Measurements from ENCODE around the gene HCRTR1. TPM values are rescaled to one million over a fixed set of nuclear protein-coding genes. Genes with fewer than 3 reads are reported as not detected.

The HCRTR1 gene
- total RNA-seq, 5 donors from 2014 or later (not counting 1 experiment from before 2014, with no cell fraction given) = not detected

- Mint-ChIP-seq H3K4me3 (no peak overlapping the region), H3K27ac (no peak overlapping the region)
- no peaks in the 10 kb centered on the region for H3K36me3 ChIP-seq (ENCODE audit: control insufficient read depth in 2 of 2, extremely low read depth in 1 of 2, insufficient read depth in 1 of 2, low read length in 1 of 2)
Measured at GRCh38 chr1:31571340-31572295, 45.9 kb upstream of the HCRTR1 start.

GRCh38 chr1:31572323-31573104, 45.0 kb upstream of the HCRTR1 start:
- DNase-seq (no peak), ATAC-seq (replicated peaks in 1 of 4) (no peak)
- POLR2A ChIA-PET = no interaction called here
- no peaks in the 10 kb centered on the region for H3K36me3 Mint-ChIP-seq
- Histone ChIP-seq H3K27me3 (replicated peaks in 1 of 2; ENCODE audit: control insufficient read depth in 2 of 2, extremely low read depth in 1 of 2, insufficient read depth in 2 of 2, low read length in 1 of 2) (peaks cover 0 to 57% of the 10 kb centered on the region in 2 experiments), H3K36me3 (ENCODE audit: control insufficient read depth in 2 of 2, extremely low read depth in 1 of 2, insufficient read depth in 1 of 2, low read length in 1 of 2) (no peaks in the 10 kb centered on the region), H3K4me1 (ENCODE audit: control insufficient read depth in 1 of 2, extremely low read depth in 1 of 2, insufficient read depth in 2 of 2, low read length in 2 of 2) (peaks cover 0 to 6% of the 10 kb centered on the region in 2 experiments), H3K27ac (ENCODE audit: low read length) (no peak overlapping the region), H3K4me3 (ENCODE audit: control insufficient read depth in 1 of 2, extremely low read depth in 1 of 2, low read length in 1 of 2) (no peak overlapping the region), H3K9me3 (no peaks in the 10 kb centered on the region)
- H3K9me3 Mint-ChIP-seq = no peaks in the 10 kb centered on the region
- 75% methylated on average over 2 of the region's 7 CpGs for WGBS (ENCODE audit: insufficient coverage)
- H3K27ac Mint-ChIP-seq = no peak overlapping the region
- peaks cover 3 to 23% of the 10 kb centered on the region in 2 donors for H3K27me3 Mint-ChIP-seq
- CTCF ChIA-PET = no interaction called here
- peaks cover 0 to 10% (median 5%) of the 10 kb centered on the region in 3 donors for H3K4me1 Mint-ChIP-seq
- no peak overlapping the region for H3K4me3 Mint-ChIP-seq

More at GRCh38 chr1:31571340-31572295, 45.9 kb upstream of the HCRTR1 start:
- Mint-ChIP-seq H3K36me3 (no peaks in the 10 kb centered on the region), H3K27me3 (peaks cover 3 to 23% of the 10 kb centered on the region in 2 donors), H3K4me1 (peaks cover 0 to 6% (median 2%) of the 10 kb centered on the region in 3 donors), H3K9me3 (no peaks in the 10 kb centered on the region)
- POLR2A ChIA-PET = no interaction called here
- Histone ChIP-seq H3K9me3 (no peaks in the 10 kb centered on the region), H3K27me3 (replicated peaks in 1 of 2; ENCODE audit: control insufficient read depth in 2 of 2, extremely low read depth in 1 of 2, insufficient read depth in 2 of 2, low read length in 1 of 2) (peaks cover 0 to 49% of the 10 kb centered on the region in 2 experiments), H3K27ac (ENCODE audit: low read length) (no peak overlapping the region), H3K4me3 (ENCODE audit: control insufficient read depth in 1 of 2, extremely low read depth in 1 of 2, low read length in 1 of 2) (no peak overlapping the region), H3K4me1 (ENCODE audit: control insufficient read depth in 1 of 2, extremely low read depth in 1 of 2, insufficient read depth in 2 of 2, low read length in 2 of 2) (peaks cover 0 to 6% of the 10 kb centered on the region in 2 experiments)
- DNase-seq = peak in 1 of 35 experiments; percentile 0
- 64% methylated on average over 8 of the region's 14 CpGs for WGBS (ENCODE audit: insufficient coverage)
- CTCF ChIA-PET = interaction anchor here in 1 of 2 donors (0.5 kb wide), 1 partner anchor 24 kb away, joined by 4 read pairs; no protein-coding TSS in a partner anchor
- no peak for ATAC-seq (replicated peaks in 1 of 4)

DNA sequence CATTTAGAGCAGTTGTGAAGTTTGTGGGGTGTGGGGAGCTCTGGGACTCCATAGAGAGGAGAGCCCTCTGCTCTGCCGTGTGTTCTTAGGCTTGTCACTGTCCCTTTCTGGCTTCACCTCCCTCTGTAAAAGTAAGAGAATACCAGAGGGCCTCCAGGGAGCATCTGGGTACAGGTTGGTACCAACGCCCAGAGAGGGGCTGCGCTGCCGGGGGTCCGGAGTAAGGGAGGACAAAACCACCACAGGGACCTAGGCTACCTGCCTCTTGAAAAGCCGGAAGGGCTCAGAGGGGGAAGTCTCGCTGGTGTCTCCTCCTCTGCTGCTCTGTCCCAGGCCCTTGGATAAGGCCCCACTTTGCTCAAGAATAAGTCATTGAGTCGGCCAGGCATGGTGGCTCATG, 44.2 kb upstream of the HCRTR1 start:
- Mint-ChIP-seq H3K9me3 (no peaks in the 10 kb centered on the region), H3K27ac (no peak overlapping the region), H3K36me3 (no peaks in the 10 kb centered on the region), H3K27me3 (peaks cover 3 to 23% of the 10 kb centered on the region in 2 donors), H3K4me1 (peaks cover 0 to 13% (median 5%) of the 10 kb centered on the region in 3 donors), H3K4me3 (no peak overlapping the region)
- no peak for ATAC-seq (replicated peaks in 1 of 4)
- CTCF ChIA-PET = no interaction called here
- no peak for DNase-seq
- H3K27ac ChIP-seq (ENCODE audit: low read length) = no peak overlapping the region
- POLR2A ChIA-PET = no interaction called here
- no peaks in the 10 kb centered on the region for H3K9me3 ChIP-seq
- WGBS (ENCODE audit: insufficient coverage) = 84% methylated on average over 6 of the region's 8 CpGs
- peaks cover 0 to 61% of the 10 kb centered on the region in 2 experiments for H3K27me3 ChIP-seq (replicated peaks in 1 of 2; ENCODE audit: control insufficient read depth in 2 of 2, extremely low read depth in 1 of 2, insufficient read depth in 2 of 2, low read length in 1 of 2)
- H3K36me3 ChIP-seq (ENCODE audit: control insufficient read depth in 2 of 2, extremely low read depth in 1 of 2, insufficient read depth in 1 of 2, low read length in 1 of 2) = no peaks in the 10 kb centered on the region
- H3K4me1 ChIP-seq (ENCODE audit: control insufficient read depth in 1 of 2, extremely low read depth in 1 of 2, insufficient read depth in 2 of 2, low read length in 2 of 2) = peaks cover 0 to 6% of the 10 kb centered on the region in 2 experiments
- no peak overlapping the region for H3K4me3 ChIP-seq (ENCODE audit: control insufficient read depth in 1 of 2, extremely low read depth in 1 of 2, low read length in 1 of 2)

- ATAC-seq (replicated peaks in 1 of 4) (no peak), DNase-seq (peak in 1 of 35 experiments; percentile 3)
- ChIA-PET POLR2A (no interaction called here), CTCF (no interaction called here)
- Histone ChIP-seq H3K9me3 (no peaks in the 10 kb centered on the region), H3K27ac (ENCODE audit: low read length) (no peak overlapping the region), H3K4me3 (ENCODE audit: control insufficient read depth in 1 of 2, extremely low read depth in 1 of 2, low read length in 1 of 2) (no peak overlapping the region), H3K36me3 (ENCODE audit: control insufficient read depth in 2 of 2, extremely low read depth in 1 of 2, insufficient read depth in 1 of 2, low read length in 1 of 2) (no peaks in the 10 kb centered on the region), H3K4me1 (ENCODE audit: control insufficient read depth in 1 of 2, extremely low read depth in 1 of 2, insufficient read depth in 2 of 2, low read length in 2 of 2) (peaks cover 0 to 6% of the 10 kb centered on the region in 2 experiments), H3K27me3 (replicated peaks in 1 of 2; ENCODE audit: control insufficient read depth in 2 of 2, extremely low read depth in 1 of 2, insufficient read depth in 2 of 2, low read length in 1 of 2) (peaks cover 0 to 62% of the 10 kb centered on the region in 2 experiments)
- Mint-ChIP-seq H3K27ac (no peak overlapping the region), H3K4me1 (peaks cover 0 to 13% (median 5%) of the 10 kb centered on the region in 3 donors), H3K36me3 (no peaks in the 10 kb centered on the region), H3K27me3 (peaks cover 3 to 20% of the 10 kb centered on the region in 2 donors), H3K4me3 (no peak overlapping the region), H3K9me3 (no peaks in the 10 kb centered on the region)
- 40% methylated on average over 2 of the region's 10 CpGs for WGBS (ENCODE audit: insufficient coverage)
Measured at GRCh38 chr1:31574749-31575368, 42.6 kb upstream of the HCRTR1 start.

- no peak overlapping the region for H3K27ac Mint-ChIP-seq
- H3K4me3 Mint-ChIP-seq = no peak overlapping the region
- H3K36me3 Mint-ChIP-seq = no peaks in the 10 kb centered on the region
Measured at GRCh38 chr1:31575369-31576140, 41.9 kb upstream of the HCRTR1 start.

More at GRCh38 chr1:31575369-31576140, 41.9 kb upstream of the HCRTR1 start:
- Histone ChIP-seq H3K36me3 (ENCODE audit: control insufficient read depth in 2 of 2, extremely low read depth in 1 of 2, insufficient read depth in 1 of 2, low read length in 1 of 2) (no peaks in the 10 kb centered on the region), H3K9me3 (no peaks in the 10 kb centered on the region), H3K4me1 (ENCODE audit: control insufficient read depth in 1 of 2, extremely low read depth in 1 of 2, insufficient read depth in 2 of 2, low read length in 2 of 2) (peaks cover 0 to 6% of the 10 kb centered on the region in 2 experiments), H3K27ac (ENCODE audit: low read length) (no peak overlapping the region), H3K27me3 (replicated peaks in 1 of 2; ENCODE audit: control insufficient read depth in 2 of 2, extremely low read depth in 1 of 2, insufficient read depth in 2 of 2, low read length in 1 of 2) (peaks cover 0 to 61% of the 10 kb centered on the region in 2 experiments), H3K4me3 (ENCODE audit: control insufficient read depth in 1 of 2, extremely low read depth in 1 of 2, low read length in 1 of 2) (no peak overlapping the region)
- peaks cover 3 to 23% of the 10 kb centered on the region in 2 donors for H3K27me3 Mint-ChIP-seq
- peaks cover 0 to 13% (median 5%) of the 10 kb centered on the region in 3 donors for H3K4me1 Mint-ChIP-seq
- 93% methylated on average over 6 of the region's 11 CpGs for WGBS (ENCODE audit: insufficient coverage)
- DNase-seq = peak in 1 of 35 experiments; percentile 4
- CTCF ChIA-PET = no interaction called here
- POLR2A ChIA-PET = no interaction called here
- H3K9me3 Mint-ChIP-seq = no peaks in the 10 kb centered on the region
- no peak for ATAC-seq (replicated peaks in 1 of 4)

Measured in T-cell (primary cell).